GM19372 (cell line): ENCODE data around the gene KDM5B.
"Not testable (repeated sequence)": the region's sequence is repeated elsewhere in the genome, so short reads cannot be mapped to it uniquely, and the experiment has no call there.

Experiments
- ATAC-seq: cut with Tn5 transposase; IDR thresholded peaks from one replicate; pipeline ENCODE4 v1.9.1; 2021; ENCODE audit warnings: mild to moderate bottlenecking, low read depth, moderate library complexity; ENCODE audit not compliant: unreplicated experiment

The KDM5B gene

DNA sequence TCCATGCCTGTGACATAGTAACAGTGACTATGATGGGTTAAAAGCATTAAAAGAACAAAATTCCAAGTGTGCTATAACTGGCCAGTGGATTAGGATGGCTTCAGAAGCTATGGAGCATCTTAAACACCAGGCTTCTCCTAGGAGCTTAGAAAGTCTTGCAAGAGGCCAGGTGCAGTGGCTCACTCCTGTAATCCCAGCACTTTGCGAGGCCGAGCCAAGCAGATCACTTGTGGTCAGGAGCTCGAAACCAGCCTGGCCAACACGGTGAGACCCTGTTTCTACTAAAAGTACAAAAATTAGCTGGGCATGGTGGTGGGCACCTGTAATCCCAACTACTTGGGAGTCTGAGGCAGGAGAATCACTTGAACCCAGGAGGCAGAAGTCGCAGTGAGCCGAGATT is 85.2 kb downstream of the KDM5B start:
- not testable (repeated sequence) for ATAC-seq

- no peak for ATAC-seq
Measured at GRCh38 chr1:202716654-202717053, 91.6 kb downstream of the KDM5B start.

GRCh38 chr1:202714202-202714601 is 94.0 kb downstream of the KDM5B start:
- ATAC-seq, result not testable (repeated sequence)

DNA sequence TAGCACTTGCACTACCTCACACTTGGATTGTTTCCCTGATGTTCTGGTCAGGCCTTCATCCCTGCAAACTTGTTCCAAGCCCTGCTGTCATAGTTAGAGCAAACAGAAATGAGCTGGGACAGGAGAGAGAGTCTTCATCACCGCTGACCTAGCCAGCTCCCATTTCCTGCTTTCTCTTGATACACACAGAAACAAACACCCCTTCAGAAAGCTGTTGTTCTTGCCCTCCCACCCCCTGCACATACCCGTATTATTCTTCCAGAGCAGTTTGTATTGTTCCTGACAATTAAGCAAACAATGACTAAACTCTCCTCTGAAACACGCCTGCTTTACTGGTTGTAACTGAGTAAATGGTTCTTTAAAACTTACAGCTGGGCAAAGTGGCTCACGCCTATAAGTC is 95.1 kb downstream of the KDM5B start:
- ATAC-seq, result no peak

DNA sequence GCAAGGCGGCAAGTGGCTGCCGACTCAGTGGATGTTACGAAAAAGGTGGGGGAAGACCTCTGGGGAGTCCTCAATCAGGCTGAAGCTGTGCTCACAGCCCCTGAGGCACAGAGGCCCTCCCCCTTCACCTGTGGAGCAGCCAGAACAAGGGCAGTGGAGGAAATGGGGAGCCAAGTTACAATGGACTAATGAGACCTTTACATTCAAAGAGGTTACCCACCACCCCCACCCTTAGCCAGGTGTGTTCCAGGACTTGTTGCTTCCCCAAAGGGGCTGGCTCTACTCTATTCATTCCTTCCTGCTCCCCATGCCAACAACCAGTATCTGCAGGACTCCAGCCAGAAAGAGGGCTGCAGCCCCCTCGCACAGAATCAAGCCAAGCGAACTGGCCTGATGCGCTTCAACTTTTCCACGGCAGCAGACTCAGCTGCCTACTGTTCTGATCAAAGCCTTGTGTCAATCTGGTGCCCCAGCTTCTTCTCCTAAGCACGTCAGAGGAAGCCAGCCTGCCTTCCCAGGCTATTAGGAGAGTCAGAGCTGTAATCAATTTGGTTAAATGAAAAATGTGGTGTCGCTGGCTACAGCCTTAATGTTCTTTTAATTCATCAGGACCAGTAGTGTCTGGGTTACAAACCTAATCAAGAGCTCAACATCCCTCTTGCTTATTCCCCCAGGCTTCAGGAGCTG is 96.1 kb downstream of the KDM5B start:
- ATAC-seq, result no peak

GRCh38 chr1:202710070-202711045 is 97.9 kb downstream of the KDM5B start, which contains the start of gene SYT2:
SYT2 (minus strand) TSS chr1:202710454; CDS start chr1:202605772, 104,682 bp downstream.
- ATAC-seq, result no peak

GRCh38 chr1:202709276-202710041 is 98.8 kb downstream of the KDM5B start:
- no peak for ATAC-seq

DNA sequence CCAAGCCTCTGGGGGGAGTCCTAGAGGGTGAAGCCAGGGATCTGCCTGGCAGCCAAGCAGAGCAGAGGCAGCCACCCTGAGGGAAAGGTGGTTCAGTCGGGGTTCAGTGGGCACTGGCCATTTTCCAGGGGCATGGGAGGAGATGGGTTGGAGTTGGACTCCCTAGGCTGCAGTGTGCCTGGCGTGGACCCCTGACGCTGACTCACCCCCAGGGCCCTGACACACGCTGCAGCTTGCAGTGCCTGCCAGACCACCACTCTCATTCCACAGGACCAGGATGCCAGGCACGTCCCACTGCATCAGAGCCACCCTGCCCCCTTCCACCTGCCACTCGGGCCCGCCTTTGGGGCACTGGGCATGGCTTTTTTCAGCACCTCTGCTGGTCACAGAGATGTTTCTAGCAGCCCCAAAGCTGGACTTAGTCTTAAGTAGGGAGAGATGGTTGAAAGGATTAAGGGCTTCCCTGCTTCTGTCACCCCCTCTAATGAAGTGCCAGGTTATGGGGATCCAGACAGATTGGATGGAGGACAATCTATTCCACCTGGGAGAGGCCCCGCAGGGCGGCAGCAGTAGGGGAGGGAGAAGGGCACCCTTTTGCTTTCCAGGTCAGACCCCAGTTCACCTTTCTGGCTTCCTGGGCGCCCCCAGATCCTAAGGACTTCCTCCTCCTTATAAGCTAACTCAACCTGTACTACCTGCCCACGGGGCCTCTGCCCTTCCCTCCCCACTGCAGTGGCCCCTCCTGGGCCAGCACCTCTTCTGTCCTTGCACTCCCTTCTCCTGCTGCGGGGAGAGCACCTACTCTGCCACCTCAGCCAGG is 99.6 kb downstream of the KDM5B start:
- no peak for ATAC-seq

DNA sequence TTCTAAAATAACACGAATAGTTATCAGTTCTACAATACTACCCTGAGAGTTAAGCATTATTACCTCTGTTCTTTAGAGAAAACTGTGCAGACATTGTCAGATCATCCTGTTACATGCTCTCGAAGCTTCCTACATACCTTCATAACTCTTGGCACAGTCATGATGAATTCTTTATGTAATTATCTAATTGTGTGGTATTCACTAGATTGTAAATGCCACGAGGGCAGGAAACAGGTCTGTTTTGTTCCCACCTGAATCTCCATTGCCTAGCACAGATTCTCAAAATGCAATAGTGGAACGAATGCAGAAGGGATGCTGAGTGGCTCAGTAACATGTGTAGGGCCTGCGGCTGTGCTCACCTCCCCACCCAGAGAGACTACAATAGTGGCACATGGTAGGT is 101.4 kb downstream of the KDM5B start:
- no peak for ATAC-seq

GRCh38 chr1:202704601-202705000 is 103.6 kb downstream of the KDM5B start:
- no peak for ATAC-seq

DNA sequence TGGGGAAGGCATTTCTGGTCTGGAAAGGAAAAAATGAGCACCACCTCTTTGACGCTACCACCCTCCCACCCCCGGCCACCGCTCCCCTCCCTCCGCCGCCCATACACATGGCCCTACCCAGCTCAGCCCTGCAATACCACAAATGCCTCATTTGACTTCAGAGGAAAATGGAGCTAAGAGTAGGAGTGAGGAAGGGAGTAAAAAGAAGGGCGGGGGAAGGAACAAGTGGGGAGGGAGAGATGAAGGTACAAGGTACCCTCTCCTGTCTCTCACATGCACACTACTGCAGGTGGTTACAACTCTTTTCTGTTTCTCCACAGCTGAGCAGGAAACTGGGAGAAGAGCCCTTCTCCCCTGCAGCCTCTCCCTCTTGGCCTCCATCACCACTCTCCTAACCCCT is 105.0 kb downstream of the KDM5B start:
- no peak for ATAC-seq

DNA sequence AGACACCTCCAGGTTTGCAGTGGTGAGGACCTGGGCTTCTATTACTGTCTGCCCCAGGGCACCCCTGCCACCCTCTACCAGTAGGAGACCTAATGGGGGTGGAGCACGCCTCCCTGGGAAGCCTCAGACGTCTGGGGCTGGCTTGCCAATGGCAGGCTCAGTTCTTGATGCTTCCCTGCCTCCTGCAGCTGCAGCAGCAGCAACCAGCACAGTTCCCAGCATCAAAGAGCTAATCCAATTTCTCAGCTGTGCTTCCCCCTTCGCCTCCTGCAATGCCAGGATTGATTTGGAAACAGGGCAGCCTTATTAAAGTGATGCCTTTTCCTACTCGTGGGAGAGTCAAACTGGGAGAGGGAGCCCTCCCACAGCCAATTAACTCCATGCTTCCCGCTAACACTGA is 106.1 kb downstream of the KDM5B start:
- ATAC-seq, result no peak

- ATAC-seq, result no peak
Measured at GRCh38 chr1:202701200-202701599, 107.0 kb downstream of the KDM5B start.

GRCh38 chr1:202700061-202700460 is 108.2 kb downstream of the KDM5B start:
- no peak for ATAC-seq

- no peak for ATAC-seq
Measured at GRCh38 chr1:202698276-202698675, 109.9 kb downstream of the KDM5B start.

DNA sequence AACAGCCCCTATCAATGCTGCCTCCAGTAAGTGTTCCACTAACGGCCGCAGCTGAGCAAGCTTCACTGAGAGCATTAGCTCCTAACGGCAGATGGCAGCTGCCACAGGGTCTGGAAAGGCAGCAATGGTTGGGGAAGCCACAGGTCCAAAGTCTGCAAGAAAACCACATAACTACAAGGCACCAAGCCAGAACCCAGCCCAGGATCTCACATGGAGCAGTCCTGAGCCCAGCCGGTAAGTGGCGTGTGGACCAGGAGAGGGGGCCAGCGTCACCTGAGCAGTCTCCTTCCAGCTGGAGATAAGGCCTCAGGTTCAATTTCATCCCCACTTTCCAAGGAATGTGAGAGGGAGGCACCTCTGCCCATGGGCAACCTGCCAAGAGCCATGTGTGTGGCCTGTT is 111.2 kb downstream of the KDM5B start:
- ATAC-seq, result no peak

DNA sequence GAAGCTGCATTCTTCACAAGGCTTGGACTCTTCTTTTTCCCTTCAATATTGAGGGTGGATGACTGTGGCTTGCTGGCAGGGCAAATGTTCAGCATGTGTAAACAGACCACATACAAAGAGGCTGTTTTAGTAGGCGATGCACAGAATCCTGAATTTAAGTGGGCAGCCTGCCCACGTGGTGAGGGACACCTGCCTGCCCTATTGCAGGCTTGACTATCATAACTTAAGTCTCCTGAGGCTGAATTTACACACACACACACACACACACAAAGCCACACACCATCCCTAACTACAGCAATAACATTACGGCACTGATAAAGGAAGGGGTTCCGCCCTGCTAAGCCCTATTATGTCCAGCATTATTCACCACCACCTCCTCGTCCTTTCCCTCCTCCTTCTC is 113.9 kb downstream of the KDM5B start:
- no peak for ATAC-seq

DNA sequence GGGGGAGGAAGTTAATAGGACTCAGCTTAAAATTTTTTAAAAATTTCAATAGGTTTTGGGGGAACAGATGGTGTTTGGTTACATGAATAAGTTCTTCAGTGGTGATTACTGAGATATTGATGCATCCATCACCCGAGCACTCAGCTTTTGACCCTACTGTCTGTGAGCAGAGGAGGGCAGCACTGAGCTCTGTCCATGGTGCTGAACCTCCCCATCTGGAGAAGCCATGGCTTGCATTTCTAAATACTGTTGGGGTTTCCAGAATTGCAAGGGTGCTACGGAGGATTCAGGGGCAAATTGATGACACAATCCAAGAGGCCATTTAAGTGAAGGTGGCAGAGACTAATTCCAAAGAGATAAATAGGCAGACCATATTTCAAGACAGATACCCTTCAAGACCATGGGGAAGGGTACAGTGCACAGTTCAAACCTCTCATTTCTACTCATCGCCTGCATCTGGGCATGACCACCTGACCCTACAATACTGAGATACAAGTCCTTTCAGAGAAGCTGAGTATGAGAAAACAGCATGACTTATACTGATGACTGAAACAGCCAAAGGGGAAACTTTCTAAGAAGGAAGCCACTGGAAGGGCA is 115.2 kb downstream of the KDM5B start:
- no peak for ATAC-seq

DNA sequence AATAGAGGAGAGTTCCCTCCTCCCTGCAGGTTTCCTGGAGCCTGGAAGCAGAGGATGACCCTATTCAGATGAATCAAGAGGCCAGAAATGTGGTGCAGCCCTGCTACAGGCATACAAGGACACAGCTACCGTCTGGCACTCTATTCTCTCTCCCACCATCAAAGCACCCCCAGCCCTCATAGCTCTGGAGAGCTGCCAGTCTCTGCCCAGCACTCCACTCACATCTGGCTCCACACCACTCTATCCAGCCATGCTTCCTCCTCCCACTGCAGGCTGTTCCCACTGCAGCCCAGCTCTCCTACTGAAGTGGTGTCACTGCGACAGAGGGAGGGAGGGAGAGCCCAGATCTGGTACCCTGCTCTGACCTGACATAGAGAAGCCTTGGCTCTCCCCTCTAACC is 116.4 kb downstream of the KDM5B start:
- no peak for ATAC-seq
